HG03469 (cell line): ENCODE measurements around the gene JAKMIP3.
"Not testable (repeated sequence)": the region's sequence is repeated elsewhere in the genome, so short reads cannot be mapped to it uniquely, and the experiment has no call there.

ENCODE experiments used
- ATAC-seq: cut with Tn5 transposase; IDR thresholded peaks from one replicate; pipeline ENCODE4 v1.9.1; 2021; ENCODE audit warnings: mild to moderate bottlenecking, moderate library complexity, moderate number of reproducible peaks; ENCODE audit not compliant: unreplicated experiment

The JAKMIP3 gene

GRCh38 chr10:132064082-132064755, 1.5 kb upstream of the JAKMIP3 start:
- ATAC-seq, result no peak

GRCh38 chr10:132064771-132065437, 842 bp upstream of the JAKMIP3 start:
- ATAC-seq, result no peak

GRCh38 chr10:132066186-132066585, 440 bp downstream of the JAKMIP3 start:
- no peak for ATAC-seq

GRCh38 chr10:132066812-132067211, 1.1 kb downstream of the JAKMIP3 start:
- ATAC-seq, result no peak

- no peak for ATAC-seq
Measured at GRCh38 chr10:132068431-132069121, 2.8 kb downstream of the JAKMIP3 start.

GRCh38 chr10:132069122-132069848, 3.5 kb downstream of the JAKMIP3 start:
- ATAC-seq, result no peak

- ATAC-seq, result no peak
Measured at GRCh38 chr10:132069849-132070182, 4.1 kb downstream of the JAKMIP3 start.

- no peak for ATAC-seq
Measured at GRCh38 chr10:132070724-132071123, 5.0 kb downstream of the JAKMIP3 start.

GRCh38 chr10:132071667-132072066, 5.9 kb downstream of the JAKMIP3 start:
- no peak for ATAC-seq

GRCh38 chr10:132075909-132076577, 10.3 kb downstream of the JAKMIP3 start:
- no peak for ATAC-seq

- ATAC-seq, result no peak
Measured at GRCh38 chr10:132076578-132077081, 10.9 kb downstream of the JAKMIP3 start.

- no peak for ATAC-seq
Measured at GRCh38 chr10:132077091-132077490, 11.3 kb downstream of the JAKMIP3 start.

- ATAC-seq, result no peak
Measured at GRCh38 chr10:132078746-132079345, 13.1 kb downstream of the JAKMIP3 start.

GRCh38 chr10:132084384-132084783, 18.6 kb downstream of the JAKMIP3 start:
- ATAC-seq, result not testable (repeated sequence)

GRCh38 chr10:132093236-132093635, 27.5 kb downstream of the JAKMIP3 start:
- ATAC-seq, result not testable (repeated sequence)

- ATAC-seq, result no peak
Measured at GRCh38 chr10:132094581-132095234, 29.0 kb downstream of the JAKMIP3 start.

GRCh38 chr10:132095403-132096113, 29.8 kb downstream of the JAKMIP3 start:
- no peak for ATAC-seq

- no peak for ATAC-seq
Measured at GRCh38 chr10:132096223-132096622, 30.5 kb downstream of the JAKMIP3 start.

- no peak for ATAC-seq
Measured at GRCh38 chr10:132096863-132097478, 31.2 kb downstream of the JAKMIP3 start.
